ENCODE measurements around the gene CEACAM18.
"Not testable (repeated sequence)": the region's sequence is repeated elsewhere in the genome, so short reads cannot be mapped to it uniquely, and the experiment has no call there.

Gene CEACAM18

DNA sequence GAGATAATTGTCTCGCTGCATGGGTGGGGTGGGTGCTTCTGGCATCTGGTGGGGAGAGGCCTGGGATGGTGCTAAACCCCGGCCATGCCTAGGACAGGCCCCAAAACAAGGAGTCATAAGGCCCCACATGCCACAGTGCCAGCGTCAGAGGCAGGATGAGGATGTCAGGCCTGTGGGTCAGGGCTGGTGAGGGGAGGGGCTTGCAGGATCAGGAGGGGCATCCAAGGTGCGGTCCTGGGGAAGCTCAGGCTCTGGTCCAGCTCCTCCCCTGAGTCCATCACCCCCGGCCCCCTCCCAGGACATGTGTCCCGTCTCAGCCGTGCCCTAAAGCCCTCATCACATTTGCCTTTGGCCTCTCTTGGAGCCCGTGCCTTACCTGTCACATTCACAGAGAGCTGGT lies 22.6 kb downstream of the CEACAM18 start:
- not testable (repeated sequence) for DNase-seq

GRCh38 chr19:51501594-51502263 lies 23.4 kb downstream of the CEACAM18 start, which contains the start of gene SIGLEC12:
Gene SIGLEC12, minus strand, starts transcription at chr19:51501800. Its CDS starts 67 bp downstream, at chr19:51501733.
- DNase-seq = no peak

DNA sequence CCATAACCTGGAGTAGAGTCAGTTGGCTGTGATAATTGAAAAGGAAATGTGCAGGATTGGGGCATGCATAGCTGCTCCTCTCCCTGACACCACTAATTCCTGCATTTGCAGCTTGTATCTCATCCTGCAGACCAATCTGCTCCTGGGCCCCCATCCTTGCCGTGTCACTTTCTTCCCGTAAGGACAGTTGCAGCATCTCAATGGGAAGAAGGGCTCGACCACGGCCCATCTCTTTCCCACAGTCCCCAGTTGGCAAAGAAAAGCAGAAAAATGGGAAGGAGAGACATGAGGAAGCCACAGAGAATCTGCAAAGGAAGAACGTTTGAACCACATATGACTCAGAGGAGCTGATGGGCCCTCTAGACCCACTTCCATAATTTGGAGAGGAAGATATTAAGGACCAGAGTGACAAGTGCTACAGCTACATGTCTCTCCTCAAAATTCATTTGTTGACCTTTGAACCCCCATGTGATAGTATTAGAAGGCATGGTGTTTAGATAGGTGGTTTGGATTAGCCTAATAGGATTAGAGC lies 25.0 kb downstream of the CEACAM18 start:
- DNase-seq = no peak

- DNase-seq = no peak
These were observed 25.6 kb downstream of the CEACAM18 start for GRCh38 chr19:51503896-51504295.

GRCh38 chr19:51505904-51506303 lies 27.6 kb downstream of the CEACAM18 start:
- no peak for DNase-seq

DNA sequence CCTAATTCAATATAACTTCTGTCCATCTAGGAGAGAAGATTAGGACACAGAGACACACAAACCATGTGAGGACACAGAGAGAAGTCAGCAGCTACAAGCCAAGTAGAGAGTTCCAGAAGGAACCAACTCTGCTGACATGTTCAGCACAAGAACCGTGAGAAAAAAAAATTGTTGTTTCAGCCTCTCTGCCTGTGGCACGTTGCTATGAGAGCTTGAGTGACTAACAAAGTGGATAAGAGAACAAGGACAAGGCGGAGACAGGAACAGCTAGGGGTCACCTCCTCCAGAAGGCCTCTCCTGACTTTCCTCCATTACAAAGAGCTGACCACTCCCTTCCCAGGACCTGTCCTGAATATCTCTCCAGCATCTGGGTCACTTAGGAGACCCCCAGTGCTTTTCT lies 28.9 kb downstream of the CEACAM18 start:
- no peak for DNase-seq

GRCh38 chr19:51507640-51508058 lies 29.3 kb downstream of the CEACAM18 start:
- no peak for DNase-seq

DNA sequence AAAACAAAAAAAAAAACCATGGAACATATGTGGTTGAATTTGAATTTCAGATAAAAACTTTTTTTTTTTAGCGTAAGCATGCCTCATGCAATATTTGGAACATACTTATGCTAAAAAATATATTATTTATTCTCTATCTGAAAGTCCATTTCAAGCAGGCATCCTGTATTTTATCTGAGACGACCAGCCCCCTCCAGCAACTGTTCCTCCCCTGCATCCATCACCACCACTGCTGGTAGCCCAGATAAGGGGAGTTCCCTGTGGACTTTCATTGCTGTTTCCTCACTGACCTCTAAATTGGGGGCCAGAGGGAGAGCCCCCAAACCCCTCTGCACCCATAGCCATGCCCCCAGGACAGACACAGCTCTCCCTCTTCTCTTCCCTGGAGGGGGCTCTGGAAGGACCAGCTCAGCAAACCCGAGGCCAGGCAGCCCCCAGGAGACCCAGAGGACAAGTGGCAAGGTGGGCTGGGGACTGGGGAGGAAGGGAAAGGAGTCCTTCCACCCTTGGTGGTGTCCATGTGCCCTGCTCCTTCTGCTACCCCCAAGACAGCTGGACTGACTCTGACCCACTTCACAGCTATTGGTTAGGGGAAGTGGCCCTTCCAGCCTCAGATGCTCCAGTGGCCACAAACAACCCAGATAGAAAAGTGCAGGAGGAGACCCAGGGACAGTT lies 29.9 kb downstream of the CEACAM18 start:
- DNase-seq = no peak

GRCh38 chr19:51509823-51510660 lies 31.7 kb downstream of the CEACAM18 start:
- DNase-seq = no peak

DNA sequence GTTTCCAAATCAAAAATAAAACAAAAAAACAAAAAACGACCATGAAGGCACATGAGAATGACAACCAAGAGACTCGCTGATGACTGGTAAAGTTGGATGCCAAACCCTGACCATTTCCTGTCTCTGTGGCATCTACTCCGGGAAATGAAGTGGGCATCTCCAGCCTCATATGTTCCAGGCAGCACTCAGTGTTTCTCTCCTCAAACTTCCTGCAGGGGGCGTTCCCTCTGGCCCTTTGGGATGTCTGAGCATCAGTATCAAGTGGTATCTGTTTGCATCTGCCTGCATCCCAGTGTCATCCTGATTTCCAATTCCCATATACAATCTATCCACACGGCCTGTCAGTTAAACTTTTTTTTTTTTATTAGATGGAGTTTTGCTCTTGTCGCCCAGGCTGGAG lies 33.0 kb downstream of the CEACAM18 start:
- DNase-seq = no peak

DNA sequence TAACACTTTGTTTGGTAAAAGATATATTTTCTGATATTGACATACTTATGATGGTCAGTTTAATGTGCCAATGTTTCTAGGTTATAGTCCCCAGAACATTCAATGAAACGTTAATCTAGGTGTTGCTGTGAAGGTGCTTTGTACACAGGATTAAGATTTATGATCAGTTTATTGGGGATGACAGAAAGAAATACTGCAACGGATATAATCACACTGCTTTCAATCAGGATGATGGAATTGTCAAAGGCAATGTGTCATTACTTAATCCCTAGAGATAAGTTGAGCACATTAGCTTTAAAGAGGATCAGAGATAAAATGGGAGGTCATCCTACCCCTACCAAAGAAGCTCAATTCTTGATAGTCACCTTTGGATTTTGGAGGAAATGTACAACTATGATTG lies 35.6 kb downstream of the CEACAM18 start:
- DNase-seq = no peak

DNA sequence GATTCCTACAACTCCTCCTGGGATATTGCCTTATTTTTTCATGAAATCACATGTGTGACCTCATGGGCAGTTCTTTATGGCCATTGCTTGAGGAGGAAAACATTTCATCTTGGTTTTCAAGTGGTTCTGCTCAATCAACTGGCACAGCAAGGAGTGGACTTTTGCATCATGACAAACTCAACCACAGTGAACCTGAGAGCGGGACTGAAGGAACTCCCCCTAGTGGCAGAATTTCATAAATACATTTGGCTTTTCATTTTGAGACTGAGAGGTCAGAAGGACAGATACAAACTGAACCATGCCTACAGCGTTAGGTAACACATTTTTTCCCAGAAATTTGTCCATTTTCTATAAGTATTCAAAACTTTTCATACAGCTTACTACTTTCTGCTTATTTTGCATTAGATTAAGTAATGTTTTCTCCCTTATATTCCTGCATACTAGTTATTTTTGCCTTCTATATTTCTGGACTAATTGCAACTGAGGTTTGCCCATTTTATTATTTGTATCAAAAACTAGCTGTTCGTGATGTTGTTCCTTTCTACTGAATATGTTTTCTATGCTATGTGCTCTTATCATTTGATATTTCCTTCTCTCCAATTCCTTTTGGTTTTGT lies 36.6 kb downstream of the CEACAM18 start:
- DNase-seq = peak; percentile 13 to 24

DNA sequence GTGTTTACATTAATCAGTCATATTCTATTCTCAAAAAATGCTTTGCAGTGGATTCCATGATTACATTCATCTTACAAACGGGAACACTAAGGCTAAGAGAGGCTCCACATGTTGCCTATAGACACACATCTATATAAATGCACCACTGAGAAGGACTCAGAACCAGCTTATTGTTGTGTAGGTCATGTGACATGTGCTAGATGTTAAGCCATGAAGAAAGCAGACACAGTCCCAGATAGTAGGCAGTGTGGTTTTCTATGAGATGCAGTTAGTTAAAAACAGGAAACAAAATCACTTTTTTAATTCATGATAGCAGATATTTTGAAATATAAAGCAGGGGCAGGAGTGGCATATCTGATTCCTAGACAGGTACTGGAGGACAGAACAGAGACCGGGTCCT lies 42.4 kb downstream of the CEACAM18 start:
- no peak for DNase-seq

DNA sequence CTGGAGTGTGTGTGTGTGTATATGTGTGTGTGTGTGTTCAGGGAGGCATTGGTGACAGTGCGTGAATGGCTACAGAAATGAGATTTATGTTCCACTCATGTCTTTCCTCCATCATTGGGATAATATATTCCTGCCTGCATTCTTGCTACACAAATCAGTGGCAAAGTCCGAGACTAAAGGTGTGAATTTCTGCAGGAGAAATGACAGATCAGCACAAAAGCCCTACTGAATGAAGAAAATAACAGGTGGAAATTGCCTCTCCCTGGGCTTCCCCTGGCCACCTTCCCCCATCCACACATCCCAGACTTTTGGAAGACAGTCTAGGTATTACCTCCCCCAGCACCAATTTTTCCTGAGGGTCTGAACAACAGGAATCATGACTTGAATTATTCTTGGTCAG lies 43.0 kb downstream of the CEACAM18 start:
- DNase-seq = no peak

DNA sequence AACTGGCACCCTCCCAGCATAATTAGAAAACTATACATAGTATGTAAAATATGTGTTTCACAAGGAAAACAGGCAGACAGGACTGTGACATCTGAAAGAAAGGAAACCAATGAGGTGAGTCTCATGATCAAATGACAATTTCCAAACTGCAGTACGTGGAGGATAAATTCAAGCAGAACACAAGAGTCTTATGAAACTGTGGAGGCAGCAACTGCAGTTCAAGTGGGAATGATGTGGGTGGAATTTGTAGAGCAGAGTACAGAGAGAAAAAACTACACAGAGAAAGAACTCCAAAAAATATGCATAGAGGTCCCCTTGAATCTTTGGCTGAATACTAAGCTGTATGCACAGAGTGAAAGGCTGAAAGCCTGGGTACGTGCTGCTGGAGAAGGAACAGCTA lies 43.4 kb downstream of the CEACAM18 start:
- DNase-seq = no peak

- no peak for DNase-seq
These were observed 46.4 kb downstream of the CEACAM18 start for GRCh38 chr19:51524666-51525264.

GRCh38 chr19:51525651-51526050 lies 47.3 kb downstream of the CEACAM18 start:
- DNase-seq = no peak

GRCh38 chr19:51529301-51529700 lies 51.0 kb downstream of the CEACAM18 start:
- DNase-seq = no peak

DNA sequence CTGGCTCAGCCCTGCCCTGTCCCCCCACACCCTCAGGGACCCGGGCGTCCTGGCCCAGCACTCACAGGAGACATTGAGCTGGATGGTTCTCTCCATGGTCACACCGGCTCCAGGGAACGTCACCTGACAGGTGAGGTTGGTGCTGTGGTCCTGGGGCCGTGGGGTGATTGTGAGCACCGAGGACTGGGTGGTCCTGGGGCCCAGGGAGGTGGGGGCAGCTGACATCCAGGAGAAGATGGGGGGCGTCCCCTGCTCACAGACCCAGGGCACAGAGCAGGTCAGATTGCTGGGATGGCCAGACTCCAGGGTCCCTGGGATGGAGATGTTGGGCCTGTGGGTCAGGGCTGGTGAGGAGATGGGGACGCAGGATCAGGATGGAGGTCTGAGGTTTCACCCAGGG lies 52.3 kb downstream of the CEACAM18 start:
- no peak for DNase-seq

- DNase-seq = peak in 1 of 2 donors; percentile 7
These were observed 53.3 kb downstream of the CEACAM18 start, which contains the start of gene SIGLEC6 for GRCh38 chr19:51531349-51532315. Gene SIGLEC6, minus strand, starts transcription at chr19:51531670. Its CDS starts 22 bp downstream, at chr19:51531648.

DNA sequence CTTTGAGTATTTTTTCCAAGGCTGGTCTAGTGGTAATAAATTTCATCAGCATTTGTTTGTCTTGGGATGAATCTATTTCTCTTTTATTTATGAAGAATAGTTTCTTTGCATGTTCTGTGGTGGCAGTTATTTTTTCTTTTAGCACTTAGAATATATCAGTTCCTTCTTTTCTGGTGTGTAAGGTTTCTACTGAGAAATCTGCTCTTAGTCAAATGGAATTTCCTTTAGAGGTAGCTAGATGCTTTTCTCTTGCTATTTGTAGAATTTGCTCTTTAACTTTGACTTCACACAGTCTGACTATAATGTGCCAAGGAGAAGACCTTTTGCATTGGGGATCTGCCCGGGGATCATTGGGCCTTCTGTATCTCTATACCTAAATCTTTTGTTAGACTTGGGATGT lies 57.2 kb downstream of the CEACAM18 start:
- DNase-seq = no peak
